ENCODE results near the gene DUSP15.

DUSP15 gene

DNA sequence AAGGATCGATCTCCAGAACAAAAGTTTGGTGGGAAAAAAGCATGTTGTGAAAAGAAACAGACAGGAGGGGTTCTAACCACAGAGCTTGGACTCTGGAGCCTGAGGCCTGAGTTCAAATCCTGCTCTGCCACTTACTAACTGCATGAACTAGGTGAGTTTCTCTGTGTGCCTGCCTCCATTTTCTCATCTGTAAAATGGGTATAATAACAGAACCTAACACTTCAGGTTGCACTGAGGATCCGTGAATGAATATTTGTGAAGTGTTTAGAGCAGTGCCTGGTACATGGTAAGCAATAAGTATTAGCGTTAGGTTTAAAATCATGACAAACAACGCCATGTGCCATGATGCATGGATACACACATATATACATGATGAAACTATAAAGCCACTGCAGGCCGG, 36.7 kb upstream of the DUSP15 start:
- no peaks in the 10 kb centered on the region for H3K9me3 Mint-ChIP-seq
- H3K4me1 Mint-ChIP-seq (ENCODE audit: low read depth) = no peaks in the 10 kb centered on the region
- no peaks in the 10 kb centered on the region for H3K36me3 Mint-ChIP-seq (ENCODE audit: low read depth)
- no peaks in the 10 kb centered on the region for H3K27me3 Mint-ChIP-seq (ENCODE audit: low read depth)
- no peak overlapping the region for H3K27ac Mint-ChIP-seq
- no peak overlapping the region for H3K4me3 Mint-ChIP-seq

- no peak overlapping the region for H3K4me3 Mint-ChIP-seq
- H3K36me3 Mint-ChIP-seq (ENCODE audit: low read depth) = no peaks in the 10 kb centered on the region
- H3K27me3 Mint-ChIP-seq (ENCODE audit: low read depth) = no peaks in the 10 kb centered on the region
- no peaks in the 10 kb centered on the region for H3K9me3 Mint-ChIP-seq
- H3K4me1 Mint-ChIP-seq (ENCODE audit: low read depth) = no peaks in the 10 kb centered on the region
- H3K27ac Mint-ChIP-seq = no peak overlapping the region
These were observed 35.7 kb upstream of the DUSP15 start for GRCh38 chr20:31906001-31906400.

GRCh38 chr20:31903627-31904386, 33.5 kb upstream of the DUSP15 start:
- H3K4me1 Mint-ChIP-seq (ENCODE audit: low read depth) = no peaks in the 10 kb centered on the region
- no peak overlapping the region for H3K27ac Mint-ChIP-seq
- H3K4me3 Mint-ChIP-seq = no peak overlapping the region
- peaks cover 4% of the 10 kb centered on the region for H3K27me3 Mint-ChIP-seq (ENCODE audit: low read depth)
- H3K9me3 Mint-ChIP-seq = no peaks in the 10 kb centered on the region
- H3K36me3 Mint-ChIP-seq (ENCODE audit: low read depth) = no peaks in the 10 kb centered on the region

DNA sequence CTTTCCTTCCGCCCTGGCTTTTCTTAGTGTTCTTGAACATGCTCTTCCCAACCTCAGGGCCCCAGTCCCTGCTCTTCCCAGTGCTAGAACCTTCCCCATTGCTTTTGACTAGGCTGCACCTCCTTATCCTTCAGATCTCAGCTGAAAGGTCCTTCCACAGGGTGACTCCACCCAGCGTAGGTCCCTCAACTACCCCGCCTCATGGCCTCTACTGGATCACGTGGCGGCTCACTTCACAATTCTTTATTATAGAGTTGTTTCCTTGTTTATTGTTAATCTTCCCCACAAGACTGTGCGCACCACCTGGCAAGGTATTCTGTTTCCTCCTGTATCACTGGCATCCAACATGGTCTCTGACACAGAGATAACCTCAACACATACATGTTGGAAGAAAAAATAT, 31.3 kb upstream of the DUSP15 start:
- no peaks in the 10 kb centered on the region for H3K9me3 Mint-ChIP-seq
- H3K4me3 Mint-ChIP-seq = no peak overlapping the region
- H3K36me3 Mint-ChIP-seq (ENCODE audit: low read depth) = no peaks in the 10 kb centered on the region
- H3K4me1 Mint-ChIP-seq (ENCODE audit: low read depth) = no peaks in the 10 kb centered on the region
- H3K27me3 Mint-ChIP-seq (ENCODE audit: low read depth) = peaks cover 8% of the 10 kb centered on the region
- no peak overlapping the region for H3K27ac Mint-ChIP-seq

- peaks cover 15% of the 10 kb centered on the region for H3K27me3 Mint-ChIP-seq (ENCODE audit: low read depth)
- H3K9me3 Mint-ChIP-seq = no peaks in the 10 kb centered on the region
- H3K4me3 Mint-ChIP-seq = no peak overlapping the region
- H3K27ac Mint-ChIP-seq = no peak overlapping the region
- H3K36me3 Mint-ChIP-seq (ENCODE audit: low read depth) = no peaks in the 10 kb centered on the region
- no peaks in the 10 kb centered on the region for H3K4me1 Mint-ChIP-seq (ENCODE audit: low read depth)
These were observed 27.2 kb upstream of the DUSP15 start for GRCh38 chr20:31897541-31897940.

DNA sequence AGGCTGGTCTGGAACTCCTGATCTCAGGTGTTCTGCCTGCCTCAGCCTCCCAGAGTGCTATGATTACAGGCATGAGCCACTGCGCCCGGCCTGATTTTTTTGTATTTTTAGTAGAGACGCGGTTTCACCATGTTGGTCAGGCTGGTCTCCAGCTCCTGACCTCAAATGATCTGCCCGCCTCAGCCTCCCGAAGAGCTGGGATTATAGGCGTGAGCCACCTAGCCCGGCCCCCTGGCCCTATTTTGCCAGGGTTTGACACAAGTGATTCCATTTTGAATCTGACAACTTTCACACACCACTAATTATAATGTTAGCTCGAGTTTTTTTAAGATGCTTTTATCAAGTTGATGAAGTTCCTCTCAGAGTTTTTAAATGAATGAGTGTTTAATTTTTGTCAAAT, 25.7 kb upstream of the DUSP15 start:
- Mint-ChIP-seq H3K9me3 (no peaks in the 10 kb centered on the region), H3K4me3 (no peak overlapping the region), H3K27ac (no peak overlapping the region), H3K36me3 (ENCODE audit: low read depth) (no peaks in the 10 kb centered on the region), H3K4me1 (ENCODE audit: low read depth) (no peaks in the 10 kb centered on the region), H3K27me3 (ENCODE audit: low read depth) (peaks cover 17% of the 10 kb centered on the region)

DNA sequence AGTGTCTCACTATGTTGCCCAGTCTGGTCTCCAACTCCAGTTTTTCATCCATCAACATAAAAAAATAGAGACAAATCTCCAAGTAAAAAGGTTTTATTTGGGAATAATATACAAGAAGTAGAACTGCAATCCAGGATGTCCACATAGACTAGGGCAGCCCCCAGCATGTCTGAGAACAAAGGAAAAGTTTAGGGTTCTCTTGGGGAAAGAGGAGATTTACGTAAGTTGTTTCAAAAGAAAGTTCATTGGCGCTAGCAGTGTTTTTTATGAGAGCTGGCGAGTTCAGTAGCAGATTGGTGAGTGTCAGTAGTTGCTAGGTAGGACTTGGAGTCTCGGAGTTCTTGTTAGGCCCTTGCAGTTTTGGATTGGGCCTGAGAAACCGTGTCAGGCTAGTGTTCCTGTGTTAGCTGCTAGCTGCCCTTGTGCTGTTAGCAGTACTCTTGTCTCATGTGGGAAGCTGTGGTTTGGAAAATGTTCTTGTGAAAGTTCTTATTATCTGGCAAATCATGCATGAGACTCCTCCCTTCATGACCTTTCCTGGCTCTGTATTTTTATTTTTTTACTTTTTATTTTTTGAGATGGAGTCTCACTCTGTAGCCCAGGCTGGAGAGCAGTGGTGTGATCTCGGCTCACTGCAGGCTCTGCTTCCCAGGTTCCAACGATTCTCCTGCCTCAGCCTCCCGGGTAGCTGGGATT, 24.8 kb upstream of the DUSP15 start:
- Mint-ChIP-seq H3K9me3 (no peaks in the 10 kb centered on the region), H3K4me1 (ENCODE audit: low read depth) (no peaks in the 10 kb centered on the region), H3K27me3 (ENCODE audit: low read depth) (peaks cover 13% of the 10 kb centered on the region), H3K36me3 (ENCODE audit: low read depth) (no peaks in the 10 kb centered on the region), H3K4me3 (no peak overlapping the region), H3K27ac (no peak overlapping the region)

GRCh38 chr20:31890646-31891045, 20.3 kb upstream of the DUSP15 start:
- H3K4me3 Mint-ChIP-seq = no peak overlapping the region
- no peaks in the 10 kb centered on the region for H3K4me1 Mint-ChIP-seq (ENCODE audit: low read depth)
- H3K9me3 Mint-ChIP-seq = no peaks in the 10 kb centered on the region
- no peaks in the 10 kb centered on the region for H3K36me3 Mint-ChIP-seq (ENCODE audit: low read depth)
- no peak overlapping the region for H3K27ac Mint-ChIP-seq
- H3K27me3 Mint-ChIP-seq (ENCODE audit: low read depth) = peaks cover 9% of the 10 kb centered on the region

DNA sequence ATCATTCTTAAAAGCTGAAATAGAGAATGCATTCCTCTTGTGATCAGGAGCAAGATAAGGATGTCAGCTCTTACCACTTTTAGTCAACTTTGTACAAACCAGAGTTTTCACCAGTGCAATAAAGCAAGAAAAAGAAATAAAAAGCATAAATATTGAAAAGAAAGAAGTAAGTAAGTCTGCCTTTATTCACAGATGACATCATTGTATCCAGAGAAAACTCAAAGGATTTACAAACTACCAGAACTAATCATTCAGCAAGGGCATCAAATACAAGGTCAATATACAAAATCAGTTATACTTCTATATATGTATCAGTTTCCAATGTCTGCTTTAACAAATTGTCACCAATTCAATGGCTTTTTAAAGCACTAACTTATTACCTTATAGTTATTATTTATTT, 13.5 kb upstream of the DUSP15 start:
- Mint-ChIP-seq H3K27me3 (ENCODE audit: low read depth) (peaks cover 23% of the 10 kb centered on the region), H3K4me1 (ENCODE audit: low read depth) (peaks cover 9% of the 10 kb centered on the region), H3K9me3 (no peaks in the 10 kb centered on the region), H3K4me3 (no peak overlapping the region), H3K36me3 (ENCODE audit: low read depth) (no peaks in the 10 kb centered on the region), H3K27ac (no peak overlapping the region)

- Mint-ChIP-seq H3K9me3 (no peaks in the 10 kb centered on the region), H3K27ac (no peak overlapping the region), H3K4me1 (ENCODE audit: low read depth) (peaks cover 9% of the 10 kb centered on the region), H3K27me3 (ENCODE audit: low read depth) (peaks cover 33% of the 10 kb centered on the region), H3K36me3 (ENCODE audit: low read depth) (no peaks in the 10 kb centered on the region), H3K4me3 (no peak overlapping the region)
These were observed 11.6 kb upstream of the DUSP15 start for GRCh38 chr20:31881945-31882344.

DNA sequence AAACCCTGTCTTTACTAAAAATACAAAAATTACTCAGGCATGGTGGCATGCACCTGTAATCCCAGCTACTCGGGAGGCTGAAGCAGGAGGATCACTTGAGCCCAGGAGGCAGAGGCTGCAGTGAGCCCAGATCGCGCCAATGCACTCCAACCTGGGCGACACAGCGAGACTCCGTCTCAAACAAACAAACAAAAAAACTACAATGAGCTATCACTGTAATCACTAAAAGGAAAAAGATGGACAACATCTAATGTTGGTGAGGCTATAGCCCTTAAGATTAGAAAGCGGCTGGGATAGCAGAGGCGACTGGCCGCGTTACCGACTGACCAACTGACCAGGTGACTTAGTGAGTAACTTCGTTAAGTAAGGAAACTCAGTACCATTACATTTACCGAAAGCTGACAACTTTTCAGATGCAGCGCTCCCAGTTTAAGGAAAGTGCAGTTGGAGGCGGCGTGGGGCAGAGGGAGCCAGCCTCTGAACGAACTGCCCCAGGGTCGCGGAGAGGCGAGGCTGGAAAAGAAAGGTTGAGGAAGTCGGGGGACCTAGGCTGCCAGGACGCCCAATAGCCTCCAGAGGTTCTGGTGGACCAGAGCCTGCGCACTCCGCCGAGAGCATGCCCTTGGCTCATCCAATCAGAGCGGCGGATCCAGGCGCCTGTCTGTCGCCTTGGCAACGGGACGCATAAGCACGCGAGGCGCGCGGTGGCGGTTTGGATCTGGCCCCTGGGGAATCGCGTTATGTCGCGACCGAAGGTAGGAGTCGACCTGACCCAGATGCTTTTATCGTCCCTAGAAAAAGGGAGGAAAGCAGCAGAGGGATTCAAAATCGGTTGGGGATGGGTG, 9.0 kb upstream of the DUSP15 start:
- H3K4me1 Mint-ChIP-seq (ENCODE audit: low read depth) = peaks cover 9% of the 10 kb centered on the region
- H3K36me3 Mint-ChIP-seq (ENCODE audit: low read depth) = no peaks in the 10 kb centered on the region
- H3K4me3 Mint-ChIP-seq = peak overlapping the region; percentile 90
- H3K27ac Mint-ChIP-seq = peak overlapping the region; percentile 75
- peaks cover 45% of the 10 kb centered on the region for H3K27me3 Mint-ChIP-seq (ENCODE audit: low read depth)
- no peaks in the 10 kb centered on the region for H3K9me3 Mint-ChIP-seq

DNA sequence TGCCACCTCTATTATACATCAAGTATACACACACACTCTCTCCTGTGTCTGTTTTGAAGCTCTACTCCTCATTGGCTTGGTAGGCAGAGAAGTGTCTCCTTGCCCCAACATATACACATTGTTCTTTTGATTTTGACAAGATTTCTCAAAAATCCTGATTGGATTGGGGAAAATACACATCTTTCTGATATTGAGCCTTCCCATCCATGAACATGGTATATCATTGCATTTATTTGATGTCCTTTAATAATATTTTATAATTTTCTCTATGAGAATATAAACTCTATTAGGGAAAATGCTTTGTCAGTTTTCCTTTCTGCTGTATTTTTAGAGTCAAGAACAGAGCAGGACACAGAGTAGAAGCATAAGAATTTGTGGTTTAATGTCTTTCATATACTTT, 7.4 kb upstream of the DUSP15 start:
- H3K9me3 Mint-ChIP-seq = no peaks in the 10 kb centered on the region
- peaks cover 9% of the 10 kb centered on the region for H3K4me1 Mint-ChIP-seq (ENCODE audit: low read depth)
- no peaks in the 10 kb centered on the region for H3K36me3 Mint-ChIP-seq (ENCODE audit: low read depth)
- no peak overlapping the region for H3K27ac Mint-ChIP-seq
- H3K27me3 Mint-ChIP-seq (ENCODE audit: low read depth) = peaks cover 60% of the 10 kb centered on the region
- H3K4me3 Mint-ChIP-seq = no peak overlapping the region

GRCh38 chr20:31875671-31876070, 5.3 kb upstream of the DUSP15 start:
- Mint-ChIP-seq H3K36me3 (ENCODE audit: low read depth) (no peaks in the 10 kb centered on the region), H3K27ac (no peak overlapping the region), H3K27me3 (ENCODE audit: low read depth) (peaks cover 76% of the 10 kb centered on the region), H3K4me3 (no peak overlapping the region), H3K9me3 (no peaks in the 10 kb centered on the region), H3K4me1 (ENCODE audit: low read depth) (peaks cover 11% of the 10 kb centered on the region)

- Mint-ChIP-seq H3K27me3 (ENCODE audit: low read depth) (peaks cover 79% of the 10 kb centered on the region), H3K27ac (no peak overlapping the region), H3K4me1 (ENCODE audit: low read depth) (peaks cover 8% of the 10 kb centered on the region), H3K4me3 (no peak overlapping the region), H3K9me3 (no peaks in the 10 kb centered on the region), H3K36me3 (ENCODE audit: low read depth) (no peaks in the 10 kb centered on the region)
These were observed 2.1 kb upstream of the DUSP15 start for GRCh38 chr20:31872406-31872805.

- H3K4me1 Mint-ChIP-seq (ENCODE audit: low read depth) = peaks cover 8% of the 10 kb centered on the region
- H3K36me3 Mint-ChIP-seq (ENCODE audit: low read depth) = no peaks in the 10 kb centered on the region
- peaks cover 74% of the 10 kb centered on the region for H3K27me3 Mint-ChIP-seq (ENCODE audit: low read depth)
- no peak overlapping the region for H3K27ac Mint-ChIP-seq
- no peaks in the 10 kb centered on the region for H3K9me3 Mint-ChIP-seq
- no peak overlapping the region for H3K4me3 Mint-ChIP-seq
These were observed 1.3 kb upstream of the DUSP15 start for GRCh38 chr20:31871618-31871954.
